Endothelial cell of umbilical vein (primary cell): ENCODE data around the gene DPYD.

Source experiments
- CTCF ChIP-seq, 2 donors: IDR thresholded peaks; 1 replicate in 1 of 2; 2 replicates in 1 of 2; pipeline ENCODE4 v1.5.1; 2011; ENCODE audit warnings: low read length in 2 of 2, mild to moderate bottlenecking in 2 of 2, moderate library complexity in 2 of 2, control low read depth in 1 of 2, inconsistent platforms in 1 of 2, low read depth in 1 of 2; ENCODE audit not compliant: insufficient read depth in 1 of 2; ENCODE audit errors: extremely low read depth in 1 of 2
- EZH2 ChIP-seq: IDR thresholded peaks from 2 replicates; pipeline ENCODE4 v1.6.1; 2012; ENCODE audit warnings: borderline replicate concordance, low read depth, mild to moderate bottlenecking, moderate library complexity, low read length, inconsistent platforms; ENCODE audit not compliant: severe bottlenecking
- GATA2 ChIP-seq: IDR thresholded peaks from 2 replicates; pipeline ENCODE4 v1.7.0; 2011; ENCODE audit warnings: low read depth, mild to moderate bottlenecking, moderate library complexity, mixed read lengths, low read length; ENCODE audit not compliant: insufficient read length, insufficient read depth
- JUN ChIP-seq: IDR thresholded peaks from 2 replicates; pipeline ENCODE4 v1.6.1; 2011; ENCODE audit warnings: borderline replicate concordance, low read depth; ENCODE audit not compliant: insufficient read length, insufficient read depth
- MAX ChIP-seq: IDR thresholded peaks from 2 replicates; pipeline ENCODE4 v1.6.1; 2011; ENCODE audit not compliant: insufficient read depth, insufficient read length
- MYC ChIP-seq: IDR thresholded peaks from one replicate; pipeline ENCODE4 v1.6.1; 2011; ENCODE audit warnings: mild to moderate bottlenecking, low read depth, low read length
- POLR2A ChIP-seq: IDR thresholded peaks from 2 replicates; pipeline ENCODE4 v1.6.1; 2012; ENCODE audit warnings: low read depth, mild to moderate bottlenecking, control low read depth, low read length
- POLR2AphosphoS5 ChIP-seq: IDR thresholded peaks from 2 replicates; pipeline ENCODE4 v1.6.1; 2012; ENCODE audit warnings: low read depth, mild to moderate bottlenecking, control low read depth, low read length, moderate library complexity; ENCODE audit not compliant: insufficient read depth

GRCh38 chr1:97738270-97738669 is 182.6 kb downstream of the DPYD start:
- TF ChIP-seq CTCF (IDR thresholded peaks at IDR 0.05; ENCODE audit: extremely low read depth in 1 of 2, insufficient read depth in 1 of 2, low read depth in 1 of 2, low read length in 2 of 2), result no peak
- TF ChIP-seq EZH2, result no peak
- TF ChIP-seq POLR2AphosphoS5, result no peak
- TF ChIP-seq MAX, result no peak
- TF ChIP-seq POLR2A, result no peak
- no peak for TF ChIP-seq JUN
- TF ChIP-seq MYC, result no peak
- no peak for TF ChIP-seq GATA2
